Gastroesophageal sphincter (tissue), 3 donors: ENCODE measurements around the gene MN1.

ENCODE experiments used
- CTCF ChIP-seq, 4 experiments: fragments of 200-600 bp in 2 of 4; fragments of 450-650 bp in 2 of 4; sonication (generic) in 1 of 4; IDR thresholded peaks; one replicate each; pipeline ENCODE4 v1.5.1; 2017 to 2019; ENCODE audit warnings: antibody characterized with exemption in 4 of 4, mild to moderate bottlenecking in 2 of 4, moderate library complexity in 2 of 4
- EP300 ChIP-seq: sonication (generic); formaldehyde crosslinking; IDR thresholded peaks from one replicate; pipeline ENCODE4 v1.6.1; 2017; ENCODE audit warnings: antibody characterized with exemption, mild to moderate bottlenecking
- POLR2A ChIP-seq, 2 donors: fragments of 450-650 bp; IDR thresholded peaks; one replicate each; pipeline ENCODE4 v1.6.1; 2017; ENCODE audit warnings: antibody characterized with exemption in 2 of 2, mild to moderate bottlenecking in 2 of 2, moderate library complexity in 1 of 2
- POLR2AphosphoS5 ChIP-seq: sonication (generic); formaldehyde crosslinking; IDR thresholded peaks from one replicate; pipeline ENCODE4 v1.6.1; 2017; ENCODE audit warnings: antibody characterized with exemption

DNA sequence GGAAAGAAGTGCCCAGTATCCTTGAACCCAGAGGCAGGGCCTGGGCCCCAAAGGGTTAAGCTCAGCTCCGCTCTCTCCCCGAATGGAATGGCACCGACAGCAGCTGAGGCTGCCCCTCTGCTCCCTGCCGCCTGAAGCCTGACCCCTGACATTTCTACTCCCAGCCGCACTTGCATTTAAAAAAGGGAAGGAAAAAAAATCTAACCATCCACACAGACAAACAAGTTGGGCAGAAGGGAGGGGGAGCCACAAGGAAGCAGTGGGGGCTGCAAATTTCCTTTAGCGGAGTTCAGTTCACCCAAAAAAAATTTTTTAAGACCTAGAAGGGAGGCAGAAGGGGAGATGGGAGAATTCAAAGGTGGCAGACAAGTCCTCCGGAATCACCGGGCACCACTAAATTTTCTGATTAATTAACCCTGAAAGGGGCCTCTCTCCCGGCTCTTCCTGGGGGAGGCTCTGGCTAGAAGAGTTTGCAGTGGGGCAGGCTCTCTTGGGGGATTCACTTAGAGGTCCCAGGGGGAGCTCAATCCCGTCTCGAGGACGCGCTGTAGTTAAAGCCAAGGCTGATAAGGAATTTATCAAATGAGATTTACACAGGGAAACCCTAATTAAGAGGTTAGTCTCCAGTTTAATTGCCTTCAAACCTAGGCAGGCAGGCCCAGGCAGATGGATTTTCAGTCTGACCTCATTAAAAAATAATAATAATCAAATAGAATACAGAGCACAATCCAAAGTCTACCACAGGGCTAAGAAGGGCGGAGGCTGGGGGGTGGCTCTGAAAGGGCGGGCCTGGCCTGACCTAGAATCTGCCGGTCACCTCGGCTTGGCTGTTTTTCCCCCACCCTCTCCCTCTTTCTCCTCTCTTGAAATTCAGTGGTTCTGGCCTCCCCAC, 25.6 kb downstream of the MN1 start:
- TF ChIP-seq CTCF (IDR thresholded peaks at IDR 0.05), result no peak
- no peak for TF ChIP-seq POLR2A (IDR thresholded peaks at IDR 0.05)
- no peak for TF ChIP-seq EP300
- no peak for TF ChIP-seq POLR2AphosphoS5
